ENCODE data around the gene SERBP1.

DNA sequence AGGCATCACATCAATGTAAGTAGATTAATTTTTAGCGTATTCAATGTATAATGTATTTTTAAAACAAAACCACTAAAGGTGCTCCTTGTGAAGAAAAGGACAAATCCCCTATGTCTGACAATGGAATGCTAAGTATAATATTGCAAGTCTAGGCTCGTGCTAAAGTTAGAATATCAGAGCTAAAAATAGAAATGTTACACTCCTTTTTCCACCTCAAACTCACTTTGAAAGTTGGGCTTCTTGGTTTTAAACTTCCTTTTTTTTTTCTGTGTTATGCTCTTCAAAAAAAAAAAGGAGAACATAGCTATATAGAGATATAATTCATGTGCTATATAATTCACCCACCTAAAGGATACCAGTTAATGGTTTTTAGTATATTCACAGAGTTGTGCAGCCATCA lies 3.6 kb upstream of the SERBP1 start:
- TF ChIP-seq EZH2phosphoT487 (IDR thresholded peaks at IDR 0.05; ENCODE audit: borderline replicate concordance, low read depth, low read length): no peak
- TF ChIP-seq, protein P1, sequence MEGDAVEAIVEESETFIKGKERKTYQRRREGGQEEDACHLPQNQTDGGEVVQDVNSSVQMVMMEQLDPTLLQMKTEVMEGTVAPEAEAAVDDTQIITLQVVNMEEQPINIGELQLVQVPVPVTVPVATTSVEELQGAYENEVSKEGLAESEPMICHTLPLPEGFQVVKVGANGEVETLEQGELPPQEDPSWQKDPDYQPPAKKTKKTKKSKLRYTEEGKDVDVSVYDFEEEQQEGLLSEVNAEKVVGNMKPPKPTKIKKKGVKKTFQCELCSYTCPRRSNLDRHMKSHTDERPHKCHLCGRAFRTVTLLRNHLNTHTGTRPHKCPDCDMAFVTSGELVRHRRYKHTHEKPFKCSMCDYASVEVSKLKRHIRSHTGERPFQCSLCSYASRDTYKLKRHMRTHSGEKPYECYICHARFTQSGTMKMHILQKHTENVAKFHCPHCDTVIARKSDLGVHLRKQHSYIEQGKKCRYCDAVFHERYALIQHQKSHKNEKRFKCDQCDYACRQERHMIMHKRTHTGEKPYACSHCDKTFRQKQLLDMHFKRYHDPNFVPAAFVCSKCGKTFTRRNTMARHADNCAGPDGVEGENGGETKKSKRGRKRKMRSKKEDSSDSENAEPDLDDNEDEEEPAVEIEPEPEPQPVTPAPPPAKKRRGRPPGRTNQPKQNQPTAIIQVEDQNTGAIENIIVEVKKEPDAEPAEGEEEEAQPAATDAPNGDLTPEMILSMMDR (conservative IDR thresholded peaks at IDR 0.05; ENCODE audit: low read length): no peak
